ENCODE results near the gene DDX54.

DNA sequence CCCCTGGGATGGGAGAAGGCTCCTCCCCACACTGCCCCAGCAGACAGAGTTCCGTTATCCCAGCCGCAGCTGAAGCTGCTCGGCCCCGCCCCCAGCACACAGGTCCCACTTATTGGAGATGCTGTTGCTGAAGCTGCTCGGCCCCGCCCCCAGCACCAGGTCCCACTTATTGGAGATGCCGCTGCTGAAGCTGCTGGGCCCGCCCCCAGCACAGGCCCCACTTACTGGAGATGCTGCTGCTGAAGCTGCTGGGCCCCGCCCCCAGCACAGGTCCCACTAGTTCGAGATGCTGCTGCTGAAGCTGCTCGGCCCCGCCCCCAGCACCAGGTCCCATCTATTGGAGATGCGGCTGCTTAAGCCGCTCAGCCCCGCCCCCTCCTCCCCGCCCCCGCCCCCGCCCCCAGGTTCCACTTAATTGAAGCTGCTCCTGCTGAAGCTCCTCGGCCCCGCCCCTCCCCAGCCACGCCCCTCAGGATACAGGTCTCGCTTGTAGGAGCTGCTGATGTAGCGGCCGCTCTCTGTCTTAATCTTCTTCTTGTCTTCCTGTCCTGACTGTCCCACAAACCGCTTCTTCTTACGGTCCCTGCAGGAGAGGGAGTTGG lies 23.8 kb downstream of the DDX54 start:
- TF ChIP-seq, protein P1, sequence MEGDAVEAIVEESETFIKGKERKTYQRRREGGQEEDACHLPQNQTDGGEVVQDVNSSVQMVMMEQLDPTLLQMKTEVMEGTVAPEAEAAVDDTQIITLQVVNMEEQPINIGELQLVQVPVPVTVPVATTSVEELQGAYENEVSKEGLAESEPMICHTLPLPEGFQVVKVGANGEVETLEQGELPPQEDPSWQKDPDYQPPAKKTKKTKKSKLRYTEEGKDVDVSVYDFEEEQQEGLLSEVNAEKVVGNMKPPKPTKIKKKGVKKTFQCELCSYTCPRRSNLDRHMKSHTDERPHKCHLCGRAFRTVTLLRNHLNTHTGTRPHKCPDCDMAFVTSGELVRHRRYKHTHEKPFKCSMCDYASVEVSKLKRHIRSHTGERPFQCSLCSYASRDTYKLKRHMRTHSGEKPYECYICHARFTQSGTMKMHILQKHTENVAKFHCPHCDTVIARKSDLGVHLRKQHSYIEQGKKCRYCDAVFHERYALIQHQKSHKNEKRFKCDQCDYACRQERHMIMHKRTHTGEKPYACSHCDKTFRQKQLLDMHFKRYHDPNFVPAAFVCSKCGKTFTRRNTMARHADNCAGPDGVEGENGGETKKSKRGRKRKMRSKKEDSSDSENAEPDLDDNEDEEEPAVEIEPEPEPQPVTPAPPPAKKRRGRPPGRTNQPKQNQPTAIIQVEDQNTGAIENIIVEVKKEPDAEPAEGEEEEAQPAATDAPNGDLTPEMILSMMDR (conservative IDR thresholded peaks at IDR 0.05; ENCODE audit: low read length) = no peak
- no peak for TF ChIP-seq EZH2phosphoT487 (IDR thresholded peaks at IDR 0.05; ENCODE audit: borderline replicate concordance)
